Measurements from ENCODE around the gene HERC2. TPM values are rescaled to one million over a fixed set of nuclear protein-coding genes. Genes with fewer than 3 reads are reported as not detected.

Gene HERC2
- total RNA-seq, 4 donors from 2014 or later, result 14.1 to 98.3 (median 58.6) TPM

GRCh38 chr15:28115871-28116270, 206.1 kb downstream of the HERC2 start:
- Histone ChIP-seq H3K27ac (no peak overlapping the region), H3K9me3 (no peaks in the 10 kb centered on the region), H3K36me3 (no peaks in the 10 kb centered on the region), H3K4me1 (no peaks in the 10 kb centered on the region), H3K27me3 (no peaks in the 10 kb centered on the region), H3K4me3 (no peak overlapping the region)
- TF ChIP-seq POLR2A (IDR thresholded peaks at IDR 0.05) (no peak), CTCF (IDR thresholded peaks at IDR 0.05) (no peak)
- intact Hi-C loops (cut with DNase I; ENCODE audit: low total_unique reads), result no loop called here
- no peak for DNase-seq

- Histone ChIP-seq H3K4me1 (no peaks in the 10 kb centered on the region), H3K36me3 (no peaks in the 10 kb centered on the region), H3K27me3 (no peaks in the 10 kb centered on the region), H3K27ac (no peak overlapping the region), H3K9me3 (no peaks in the 10 kb centered on the region), H3K4me3 (no peak overlapping the region)
- intact Hi-C loops (cut with DNase I; ENCODE audit: low total_unique reads), result no loop called here
- no peak for DNase-seq
- TF ChIP-seq POLR2A (IDR thresholded peaks at IDR 0.05) (no peak), CTCF (IDR thresholded peaks at IDR 0.05) (no peak)
These were observed 207.0 kb downstream of the HERC2 start for GRCh38 chr15:28114721-28115622.

GRCh38 chr15:28114114-28114455, 207.9 kb downstream of the HERC2 start:
- H3K27ac ChIP-seq, result no peak overlapping the region
- intact Hi-C loops (cut with DNase I; ENCODE audit: low total_unique reads), result no loop called here
- no peaks in the 10 kb centered on the region for H3K9me3 ChIP-seq
- no peaks in the 10 kb centered on the region for H3K27me3 ChIP-seq
- no peak overlapping the region for H3K4me3 ChIP-seq
- H3K36me3 ChIP-seq, result no peaks in the 10 kb centered on the region
- H3K4me1 ChIP-seq, result no peaks in the 10 kb centered on the region
- no peak for TF ChIP-seq CTCF (IDR thresholded peaks at IDR 0.05)
- TF ChIP-seq POLR2A (IDR thresholded peaks at IDR 0.05), result no peak
- DNase-seq, result no peak

GRCh38 chr15:28113394-28114113, 208.4 kb downstream of the HERC2 start:
- H3K36me3 ChIP-seq, result no peaks in the 10 kb centered on the region
- H3K9me3 ChIP-seq, result no peaks in the 10 kb centered on the region
- TF ChIP-seq CTCF (IDR thresholded peaks at IDR 0.05) (no peak), POLR2A (IDR thresholded peaks at IDR 0.05) (no peak)
- H3K4me1 ChIP-seq, result no peaks in the 10 kb centered on the region
- no peak overlapping the region for H3K27ac ChIP-seq
- intact Hi-C loops (cut with DNase I; ENCODE audit: low total_unique reads), result no loop called here
- DNase-seq, result no peak
- H3K4me3 ChIP-seq, result no peak overlapping the region
- H3K27me3 ChIP-seq, result no peaks in the 10 kb centered on the region

- Histone ChIP-seq H3K36me3 (no peaks in the 10 kb centered on the region), H3K9me3 (no peaks in the 10 kb centered on the region), H3K4me3 (no peak overlapping the region), H3K27ac (no peak overlapping the region), H3K4me1 (no peaks in the 10 kb centered on the region), H3K27me3 (no peaks in the 10 kb centered on the region)
- no peak for DNase-seq
- intact Hi-C loops (cut with DNase I; ENCODE audit: low total_unique reads), result no loop called here
- no peak for TF ChIP-seq POLR2A (IDR thresholded peaks at IDR 0.05)
- TF ChIP-seq CTCF (IDR thresholded peaks at IDR 0.05), result no peak
These were observed 209.0 kb downstream of the HERC2 start for GRCh38 chr15:28112962-28113361.

All from uterus (tissue), 4 donors.